Kasumi-1 (cell line): ENCODE results near the gene KIF6.

Experiments
- DNase-seq, 2 experiments: peaks; one replicate each; lab custom pipeline; 2025; lab: John Stamatoyannopoulos, UW

The KIF6 gene

GRCh38 chr6:39281312-39281980 lies 443.8 kb downstream of the KIF6 start:
- no peak for DNase-seq

GRCh38 chr6:39280247-39280731 lies 444.9 kb downstream of the KIF6 start:
- DNase-seq = no peak
